ENCODE results near the gene HTR3B.

DNA sequence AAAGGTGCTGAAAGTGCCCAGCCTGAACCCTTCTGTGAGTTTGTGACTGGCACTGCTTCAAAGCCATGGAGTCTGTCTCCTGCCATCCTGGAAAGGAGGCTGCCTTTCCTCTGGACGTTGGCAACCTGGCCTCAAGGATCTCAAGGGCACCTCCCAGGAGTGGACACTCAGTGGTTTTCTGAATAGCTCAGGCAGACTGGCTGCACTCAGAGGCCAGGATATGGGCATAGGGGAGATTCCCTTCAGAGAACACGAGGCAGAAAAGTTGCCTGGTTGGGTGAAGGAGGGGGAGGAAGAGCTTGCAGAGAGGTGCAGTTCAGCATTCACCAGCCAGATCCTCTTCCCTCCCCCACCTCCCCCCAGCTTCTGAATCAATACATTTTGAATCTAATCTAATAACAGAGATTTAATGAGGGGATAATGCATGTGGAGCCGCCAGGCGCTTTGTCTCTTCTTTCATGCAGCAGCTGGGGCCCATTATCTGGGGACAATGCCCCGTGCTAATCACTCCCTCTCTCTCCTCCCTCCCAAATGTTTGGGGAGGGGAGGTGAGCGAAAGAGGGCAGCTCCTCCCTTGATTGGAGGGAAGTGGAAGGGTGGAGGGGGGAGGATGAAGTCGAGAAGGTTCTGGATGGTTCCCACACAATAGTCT, 88.0 kb downstream of the HTR3B start:
- TF ChIP-seq POLR2AphosphoS5 (IDR thresholded peaks at IDR 0.05; ENCODE audit: low read depth, low read length) (no peak), TAF1 (IDR thresholded peaks at IDR 0.05; ENCODE audit: borderline replicate concordance, insufficient read depth, low read length) (no peak), REST (IDR thresholded peaks at IDR 0.05; ENCODE audit: insufficient read depth in 1 of 2, low read depth in 2 of 2, low read length in 2 of 2) (no peak)
